HepG2 (cell line): Measurements from ENCODE around the gene QKI. TPM values are rescaled to one million over a fixed set of nuclear protein-coding genes. Genes with fewer than 3 reads are reported as not detected.

Experiments
- ATAC-seq: fragments of 200-7000 bp; cut with Tn5 transposase; 3 replicates; pipeline ENCODE4 v1.9.1; 2020; ENCODE audit warnings: mild to moderate bottlenecking, moderate library complexity
- BruUV-seq: library from RNA; stranded (reverse); fragments of 400-500 nt; replicated peaks from 2 replicates; lab custom pipeline; 2021; lab: Mats Ljungman, UMichigan
- CTCF ChIA-PET: fragments of 300-600 bp; formaldehyde crosslinking; extraction: SDS; loops from one replicate; lab custom pipeline; 2021; ENCODE audit warnings: low total read pairs, inconsistent platforms, low intra/inter-chr PET ratio; lab: Yijun Ruan, JAX
- POLR2A ChIA-PET: fragments of 350-600 bp; sonication (Branson Sonifier 250); formaldehyde crosslinking; loops from one replicate; lab custom pipeline; 2020; ENCODE audit warnings: antibody characterized with exemption, inconsistent platforms; lab: Yijun Ruan, JAX
- DNase-seq: peaks from one replicate; pipeline ENCODE4 v3.0.0-alpha.2; 2015; ENCODE audit warnings: low spot score
- FAIRE-seq: peaks from 3 replicates; lab custom pipeline; 2011; peaks lifted over from hg19 to GRCh38; lab: Jason Lieb, UNC
- H2AFZ ChIP-seq: one replicate; pipeline ENCODE4 v1.6.1; 2011; ENCODE audit warnings: low read length, inconsistent platforms
- H3K27ac ChIP-seq: fragments of 300-600 bp; 3 replicates; pipeline ENCODE4 v1.8.0; 2011; ENCODE audit warnings: mixed run types, mild to moderate bottlenecking, mixed read lengths, low read length, inconsistent platforms; ENCODE audit not compliant: insufficient read depth; ENCODE audit errors: extremely low read length
- H3K27me3 ChIP-seq, 2 experiments: fragments of 200-600 bp in 1 of 2; 2 replicates in 1 of 2; 3 replicates in 1 of 2; pipeline versions ENCODE4 v1.6.0 to v1.8.0; 2011; ENCODE audit warnings: low read length in 2 of 2, mild to moderate bottlenecking in 2 of 2, moderate library complexity in 2 of 2, inconsistent platforms in 1 of 2; ENCODE audit not compliant: insufficient read depth in 2 of 2, control insufficient read depth in 1 of 2
- H3K36me3 ChIP-seq, 2 experiments: fragments of 200-600 bp in 1 of 2; replicated peaks in 1 of 2; 2 replicates in 1 of 2; 3 replicates in 1 of 2; pipeline versions ENCODE4 v1.5.1 to v1.8.0; 2011; ENCODE audit warnings: low read length in 2 of 2, inconsistent platforms in 1 of 2; ENCODE audit not compliant: insufficient read depth in 2 of 2, control insufficient read depth in 1 of 2
- H3K4me1 ChIP-seq: 2 replicates; pipeline ENCODE4 v1.5.1; 2012; ENCODE audit warnings: low read length, inconsistent platforms; ENCODE audit not compliant: insufficient read depth
- H3K4me2 ChIP-seq: 2 replicates; pipeline ENCODE4 v1.6.0; 2011; ENCODE audit warnings: low read depth, low read length, inconsistent platforms
- H3K4me3 ChIP-seq, 3 experiments: fragments of 200-600 bp in 1 of 3; sonication (generic), shearing (Covaris generic) in 1 of 3; replicated peaks in 1 of 3; 2 replicates each; pipeline ENCODE4 v1.5.1; 2011 to 2016; ENCODE audit warnings: low read length in 3 of 3, inconsistent platforms in 2 of 3, low read depth in 2 of 3, mild to moderate bottlenecking in 2 of 3, control low read depth in 1 of 3, mixed read lengths in 1 of 3; ENCODE audit not compliant: insufficient read depth in 1 of 3
- H3K79me2 ChIP-seq: one replicate; pipeline ENCODE4 v1.6.1; 2011; ENCODE audit warnings: low read length, inconsistent platforms; ENCODE audit not compliant: insufficient read depth
- H3K9ac ChIP-seq: 2 replicates; pipeline ENCODE4 v1.6.0; 2011; ENCODE audit warnings: mild to moderate bottlenecking, low read depth, low read length, inconsistent platforms; ENCODE audit not compliant: insufficient read depth
- H3K9me3 ChIP-seq: 2 replicates; pipeline ENCODE4 v1.5.1; 2012; ENCODE audit warnings: mild to moderate bottlenecking, low read length
- H4K20me1 ChIP-seq: 2 replicates; pipeline ENCODE4 v1.6.0; 2011; ENCODE audit warnings: inconsistent platforms, mild to moderate bottlenecking, low read length, moderate library complexity; ENCODE audit not compliant: insufficient read depth
- ARID3A ChIP-seq: IDR thresholded peaks from 2 replicates; pipeline ENCODE4 v1.6.1; 2012; ENCODE audit warnings: low read depth, low read length, improper control_type of control experiment
- BATF2 ChIP-seq: sonication (generic); formaldehyde crosslinking; IDR thresholded peaks from 2 replicates; pipeline ENCODE4 v1.8.0; 2022; ENCODE audit warnings: mild to moderate bottlenecking, missing genetic modification reagents, moderate library complexity
- CC2D1A ChIP-seq: sonication (generic); formaldehyde crosslinking; IDR thresholded peaks from 2 replicates; pipeline ENCODE4 v1.8.1; 2023; ENCODE audit warnings: mild to moderate bottlenecking, missing genetic modification reagents
- MBNL3 ChIP-seq: fragments of 250-450 bp; sonication (Bioruptor Pico); conservative IDR thresholded peaks from 2 replicates; pipeline ENCODE4 v1.8.0; 2022; ENCODE audit warnings: mild to moderate bottlenecking, inconsistent platforms
- MED8 ChIP-seq: sonication (generic); formaldehyde crosslinking; IDR thresholded peaks from 2 replicates; pipeline ENCODE4 v1.8.1; 2023; ENCODE audit warnings: mild to moderate bottlenecking, missing genetic modification reagents; ENCODE audit not compliant: insufficient replicate concordance
- POLR2AphosphoS2 ChIP-seq: IDR thresholded peaks from 2 replicates; pipeline ENCODE4 v1.6.1; 2011; ENCODE audit warnings: low read depth, low read length, improper control_type of control experiment
- ZIK1 ChIP-seq: sonication (generic); formaldehyde crosslinking; IDR thresholded peaks from 2 replicates; pipeline ENCODE4 v1.5.0; 2020; ENCODE audit warnings: mild to moderate bottlenecking, low read depth, missing genetic modification reagents, borderline replicate concordance
- ZNF10 ChIP-seq: sonication (generic); formaldehyde crosslinking; IDR thresholded peaks from 2 replicates; pipeline ENCODE4 v1.4.0; 2020; ENCODE audit warnings: mild to moderate bottlenecking, low read depth, missing genetic modification reagents, borderline replicate concordance
- ZNF564 ChIP-seq: sonication (generic); formaldehyde crosslinking; IDR thresholded peaks from 2 replicates; pipeline ENCODE4 v1.8.1; 2023; ENCODE audit warnings: mild to moderate bottlenecking, missing genetic modification reagents
- ZNF569 ChIP-seq: sonication (generic); formaldehyde crosslinking; IDR thresholded peaks from 2 replicates; pipeline ENCODE4 v1.5.0; 2020; ENCODE audit warnings: mild to moderate bottlenecking, missing genetic modification reagents, moderate library complexity, borderline replicate concordance
- ZNF572 ChIP-seq: sonication (generic); formaldehyde crosslinking; IDR thresholded peaks from 2 replicates; pipeline ENCODE4 v1.5.1; 2020; ENCODE audit warnings: mild to moderate bottlenecking, missing genetic modification reagents
- ZNF609 ChIP-seq: sonication (generic); formaldehyde crosslinking; IDR thresholded peaks from 2 replicates; pipeline ENCODE4 v1.4.0; 2020; ENCODE audit warnings: mild to moderate bottlenecking, missing genetic modification reagents, borderline replicate concordance
- WGBS: methylation state at CpG from one replicate; pipeline ENCODE4 v1.1.6; 2017; ENCODE audit warnings: low lambda C conversion rate; 5-methylcytosine and 5-hydroxymethylcytosine counted together
- in situ Hi-C: cut with HindIII; loops from 2 replicates; pipeline ENCODE4 v1.10.0; 2017; ENCODE audit warnings: low pct_unique_long_range_greater_than_20kb; ENCODE audit not compliant: extremely low pct_ligation_motif_present
- intact Hi-C: fragments of 100-400 bp; cut with micrococcal nuclease; formaldehyde crosslinking; loops from one replicate; pipeline ENCODE4 v1.10.0; 2022; ENCODE audit not compliant: unreplicated experiment
- polyA plus RNA-seq, 8 experiments: library from polyadenylated mRNA; depleted of rRNA in 3 of 8; stranded (reverse) in 7 of 8; unstranded in 1 of 8; fragments of >200 nt; fragmentation: Illumina TruSeq in 4 of 8; extraction: Trizol in 4 of 8; gene quantifications; 2 replicates each; pipeline versions ENCODE4 v1.2.1 to v1.2.3, GENCODE V29; 2011 to 2016; ENCODE audit warnings: low read depth in 4 of 8, missing spikeins in 1 of 8, mixed read lengths in 1 of 8; ENCODE audit not compliant: insufficient read depth in 1 of 8
- total RNA-seq, 5 experiments: library from RNA; depleted of rRNA; stranded (reverse); fragments of >200 nt; fragmentation: Illumina TruSeq; extraction: Trizol; gene quantifications; 2 replicates each; pipeline ENCODE4 v1.2.3, GENCODE V29; 2016; ENCODE audit warnings: low read depth in 1 of 5

QKI gene
- total and polyA plus RNA-seq, 2 of the 13 experiments (the other 11 are each of a cell fraction or from before 2014, with no cell fraction given) = 136 to 137 TPM

- TF ChIP-seq MED8 (CRISPR knock-in tag) = no peak
These were observed 1.4 kb downstream of the QKI start (continued) for GRCh38 chr6:163415620-163416556.

GRCh38 chr6:163416557-163417253 lies 2.2 kb downstream of the QKI start:
- peak; percentile 70 for FAIRE-seq
- ATAC-seq = 0 out of 3 replicates have a peak, but pooled peaks have one; percentile 6
- H3K4me3 ChIP-seq = peak overlapping the region; percentile 95 to 97 (median 96)
- CTCF ChIA-PET = interaction anchor here (1.4 to 1.7 kb wide), 2 partner anchors 138 to 236 kb away, joined by 6 to 8 read pairs; no protein-coding TSS in a partner anchor
- WGBS = under 1% methylated on average over 11 of the region's 11 CpGs
- intact Hi-C loops (loop anchor here (2.0 to 10.0 kb wide), 4 partner anchors 138 to 692 kb away; partner anchors contain the start of genes PACRG and PRKN), in situ Hi-C loops (loop anchor here (25.0 kb wide), 1 partner anchor 696 kb away; no protein-coding TSS in a partner anchor)
- no peaks in the 10 kb centered on the region; a peak in 1 of 5 replicates for H3K27me3 ChIP-seq
- no TSS peak for BruUV-seq
- no peak overlapping the region for H2AFZ ChIP-seq
- H3K36me3 ChIP-seq = no peaks in the 10 kb centered on the region
- no peaks in the 10 kb centered on the region for H3K9me3 ChIP-seq
- H3K27ac ChIP-seq = peak overlapping the region; percentile 90
- peaks cover 36% of the 10 kb centered on the region for H4K20me1 ChIP-seq
- H3K4me2 ChIP-seq = peak overlapping the region; percentile 92
- peak overlapping the region; percentile 98 for H3K9ac ChIP-seq
- POLR2A ChIA-PET = interaction anchor here (0.7 to 1.8 kb wide), 2 partner anchors 11 to 25 kb away, joined by 3 to 7 read pairs; no protein-coding TSS in a partner anchor
- H3K4me1 ChIP-seq = peaks cover 55% of the 10 kb centered on the region
- peak; percentile 88 for DNase-seq
- peaks cover 77% of the 10 kb centered on the region for H3K79me2 ChIP-seq
- TF ChIP-seq ZIK1 (CRISPR knock-in tag) (no peak), ZNF609 (no peak), BATF2 (CRISPR knock-in tag) (no peak), ZNF572 (CRISPR knock-in tag) (no peak), ARID3A (peak; percentile 81), ZNF564 (no peak), ZNF569 (CRISPR knock-in tag) (no peak), CC2D1A (CRISPR knock-in tag) (no peak), ZNF10 (CRISPR knock-in tag) (no peak), POLR2AphosphoS2 (no peak), MBNL3 (no peak)
